Transverse colon (tissue), 4 donors: ENCODE results near the gene MCC. TPM values are rescaled to one million over a fixed set of nuclear protein-coding genes. Genes with fewer than 3 reads are reported as not detected.

ENCODE experiments used
- DNase-seq: peaks from one replicate; pipeline ENCODE4 v3.0.0-alpha.2; 2019
- H3K27ac ChIP-seq, 4 donors: fragments of 200-600 bp; sonication (generic); 2 replicates each; pipeline ENCODE4 v1.5.1; 2016 to 2018; ENCODE audit warnings: inconsistent platforms in 4 of 4
- H3K27me3 ChIP-seq: fragments of 200-600 bp; sonication (generic); 2 replicates; pipeline ENCODE4 v1.5.1; 2017; ENCODE audit warnings: inconsistent platforms
- H3K36me3 ChIP-seq, 4 donors: fragments of 200-600 bp; sonication (generic); 2 replicates each; pipeline ENCODE4 v1.5.1; 2017 to 2019; ENCODE audit warnings: inconsistent platforms in 4 of 4
- H3K4me1 ChIP-seq, 4 donors: fragments of 200-600 bp; sonication (generic); 2 replicates each; pipeline ENCODE4 v1.5.1; 2017 to 2020; ENCODE audit warnings: inconsistent platforms in 4 of 4
- H3K4me3 ChIP-seq, 4 donors: fragments of 200-600 bp; sonication (generic); 1 replicate in 1 of 4; 2 replicates in 3 of 4; pipeline versions ENCODE4 v1.5.1 to v1.6.1; 2017 to 2019; ENCODE audit warnings: inconsistent platforms in 4 of 4
- H3K9me3 ChIP-seq, 2 donors: fragments of 200-600 bp; sonication (generic); 2 replicates each; pipeline ENCODE4 v1.5.1; 2017 to 2019; ENCODE audit warnings: inconsistent platforms in 2 of 2
- CTCF ChIP-seq, 5 experiments: fragments of 200-600 bp in 3 of 5; fragments of 450-650 bp in 2 of 5; sonication (generic) in 3 of 5; IDR thresholded peaks; 1 replicate in 2 of 5; 2 replicates in 3 of 5; pipeline ENCODE4 v1.5.1; 2016 to 2017; ENCODE audit warnings: antibody characterized with exemption in 5 of 5, inconsistent platforms in 3 of 5, mild to moderate bottlenecking in 2 of 5, moderate library complexity in 1 of 5
- EP300 ChIP-seq: sonication (generic); formaldehyde crosslinking; IDR thresholded peaks from one replicate; pipeline ENCODE4 v1.6.1; 2017; ENCODE audit warnings: antibody characterized with exemption, low read depth
- POLR2A ChIP-seq: fragments of 450-650 bp; IDR thresholded peaks from one replicate; pipeline ENCODE4 v1.6.1; 2016; ENCODE audit warnings: antibody characterized with exemption, mild to moderate bottlenecking, moderate library complexity
- POLR2AphosphoS5 ChIP-seq, 3 donors: sonication (generic); formaldehyde crosslinking; IDR thresholded peaks; one replicate each; pipeline ENCODE4 v1.6.1; 2016; ENCODE audit warnings: antibody characterized with exemption in 3 of 3
- WGBS, 2 donors: methylation state at CpG; one replicate each; pipeline ENCODE4 v1.1.5; 2018; ENCODE audit warnings: low coverage in 1 of 2; 5-methylcytosine and 5-hydroxymethylcytosine counted together
- in situ Hi-C, 4 donors: fragments of 200-750 bp; cut with MboI; loops; one replicate each; pipeline versions ENCODE4 v1.15.0 to v1.15.1; 2017; ENCODE audit warnings: low sequenced_read_pairs in 3 of 4, low pct_ligation_motif_present in 1 of 4, low pct_unique_long_range_greater_than_20kb in 1 of 4
- intact Hi-C: fragments of 100-400 bp; cut with DNase I; formaldehyde crosslinking; loops from one replicate; pipeline ENCODE4 v1.15.1; 2023; ENCODE audit warnings: low total_unique reads
- total RNA-seq, 4 donors: library from RNA; depleted of rRNA; stranded (reverse); fragments of >200 nt; gene quantifications; one replicate each; pipeline ENCODE4 v1.1.0, GENCODE V29; 2016

Gene MCC
- total RNA-seq, 4 donors from 2014 or later: 2.6 to 28.4 (median 16.4) TPM

- no peak for DNase-seq
- TF ChIP-seq POLR2A (no peak), CTCF (IDR thresholded peaks at IDR 0.05) (no peak), POLR2AphosphoS5 (IDR thresholded peaks at IDR 0.05) (no peak), EP300 (no peak)
- Histone ChIP-seq H3K27me3 (no peaks in the 10 kb centered on the region), H3K27ac (no peak overlapping the region), H3K4me1 (no peaks in the 10 kb centered on the region), H3K36me3 (no peaks in the 10 kb centered on the region), H3K9me3 (no peaks in the 10 kb centered on the region), H3K4me3 (no peak overlapping the region)
- in situ Hi-C loops (no loop called here), intact Hi-C loops (no loop called here)
- WGBS, 2 donors: 77 to 89% methylated on average over 1 to 3 of the region's 3 CpGs
Measured at GRCh38 chr5:113266913-113267227, 221.4 kb downstream of the MCC start.

- no peak overlapping the region for H3K27ac ChIP-seq
- H3K4me1 ChIP-seq: no peaks in the 10 kb centered on the region
- in situ Hi-C loops: no loop called here
- no peak for DNase-seq
- no peaks in the 10 kb centered on the region for H3K27me3 ChIP-seq
- no peak for TF ChIP-seq POLR2A
- 83 to 100% methylated on average over 2 to 4 of the region's 4 CpGs for WGBS, 2 donors
- H3K36me3 ChIP-seq: no peaks in the 10 kb centered on the region
- H3K9me3 ChIP-seq: no peaks in the 10 kb centered on the region
- intact Hi-C loops: no loop called here
- H3K4me3 ChIP-seq: no peak overlapping the region
Measured at GRCh38 chr5:113266227-113266912, 221.9 kb downstream of the MCC start.

- WGBS, 2 donors: 83 to 93% methylated on average over 3 to 4 of the region's 4 CpGs
- no peak for TF ChIP-seq EP300
- no peak for TF ChIP-seq POLR2A
- TF ChIP-seq POLR2AphosphoS5 (IDR thresholded peaks at IDR 0.05): no peak
- TF ChIP-seq CTCF (IDR thresholded peaks at IDR 0.05): no peak
- intact Hi-C loops: no loop called here
- no peak for DNase-seq
- H3K4me1 ChIP-seq: no peaks in the 10 kb centered on the region
- in situ Hi-C loops: no loop called here
- no peak overlapping the region for H3K4me3 ChIP-seq
- H3K27ac ChIP-seq: no peak overlapping the region
- no peaks in the 10 kb centered on the region for H3K27me3 ChIP-seq
- no peaks in the 10 kb centered on the region for H3K9me3 ChIP-seq
- no peaks in the 10 kb centered on the region for H3K36me3 ChIP-seq
Measured at GRCh38 chr5:113265190-113265589, 223.1 kb downstream of the MCC start.

- 63 to 69% methylated on average over 6 of the region's 6 CpGs for WGBS, 2 donors
- intact Hi-C loops: no loop called here
- Histone ChIP-seq H3K36me3 (no peaks in the 10 kb centered on the region), H3K27ac (no peak overlapping the region), H3K4me3 (no peak overlapping the region), H3K27me3 (no peaks in the 10 kb centered on the region), H3K4me1 (no peaks in the 10 kb centered on the region), H3K9me3 (no peaks in the 10 kb centered on the region)
- TF ChIP-seq POLR2A (no peak), CTCF (IDR thresholded peaks at IDR 0.05) (no peak), POLR2AphosphoS5 (IDR thresholded peaks at IDR 0.05) (no peak), EP300 (no peak)
- DNase-seq: no peak
- in situ Hi-C loops: no loop called here
Measured at GRCh38 chr5:113264046-113264445, 224.2 kb downstream of the MCC start.

GRCh38 chr5:113263545-113263944 is 224.7 kb downstream of the MCC start:
- in situ Hi-C loops (no loop called here), intact Hi-C loops (no loop called here)
- no peak for DNase-seq
- no peaks in the 10 kb centered on the region for H3K27me3 ChIP-seq
- no peak overlapping the region for H3K27ac ChIP-seq
- no peaks in the 10 kb centered on the region for H3K36me3 ChIP-seq
- TF ChIP-seq POLR2AphosphoS5 (IDR thresholded peaks at IDR 0.05): no peak
- no peak for TF ChIP-seq EP300
- TF ChIP-seq CTCF (IDR thresholded peaks at IDR 0.05): no peak
- no peak for TF ChIP-seq POLR2A
- H3K4me3 ChIP-seq: no peak overlapping the region
- no peaks in the 10 kb centered on the region for H3K4me1 ChIP-seq
- no peaks in the 10 kb centered on the region for H3K9me3 ChIP-seq
- 36 to 37% methylated on average over 3 of the region's 3 CpGs for WGBS, 2 donors
